ENCODE measurements around the gene FBXL7.

FBXL7 gene

DNA sequence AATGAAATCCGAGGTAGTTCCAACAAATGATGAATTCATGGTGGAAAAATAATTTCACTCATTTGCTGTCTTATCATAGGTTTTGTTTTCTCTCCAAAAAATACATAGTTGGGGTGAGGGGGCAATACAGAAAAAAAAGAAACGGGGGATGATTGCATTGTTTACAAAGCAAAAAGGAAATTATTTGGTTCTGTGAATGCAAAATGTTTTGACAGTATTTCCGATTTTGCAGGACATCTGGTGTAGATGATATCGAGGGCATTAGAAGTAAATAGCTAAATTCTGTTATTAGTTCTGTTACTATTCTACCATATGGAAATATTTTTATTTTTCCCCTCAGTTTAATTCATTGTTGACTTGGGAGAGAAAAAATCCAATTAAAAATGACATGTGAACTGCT, 477.9 kb downstream of the FBXL7 start:
- DNase-seq: no peak

- no peak for DNase-seq
Measured at GRCh38 chr5:15980835-15981234, 480.9 kb downstream of the FBXL7 start.

DNA sequence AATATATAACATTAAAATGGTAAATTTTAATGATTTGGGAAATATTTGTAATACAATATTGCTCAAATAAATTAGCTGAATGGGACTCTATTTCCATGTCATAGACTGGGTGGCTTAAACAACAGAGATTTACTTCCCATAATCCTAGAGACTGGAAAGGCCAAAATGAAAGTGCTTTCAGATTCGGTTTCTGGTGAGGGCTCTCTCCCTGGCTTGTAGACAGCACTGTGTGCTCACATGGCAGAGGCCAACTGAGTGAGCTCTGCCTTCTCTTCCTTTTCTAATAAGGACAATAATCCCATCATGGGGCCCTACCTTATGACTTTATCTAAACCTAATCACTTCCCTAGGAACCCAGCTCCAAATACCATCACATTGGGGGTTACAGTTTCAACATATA, 483.4 kb downstream of the FBXL7 start:
- DNase-seq: no peak
